AG04450 (cell line): Measurements from ENCODE around the gene PPP1R17. TPM values are rescaled to one million over a fixed set of nuclear protein-coding genes. Genes with fewer than 3 reads are reported as not detected.

Source experiments
- CTCF ChIA-PET: fragments of 300-600, 350-600 bp; formaldehyde crosslinking; extraction: SDS; loops from one replicate; lab custom pipeline; 2022; ENCODE audit warnings: antibody characterized with exemption, inconsistent platforms; lab: Charles Lee
- POLR2A ChIA-PET: fragments of 350-600 bp; formaldehyde crosslinking; extraction: SDS; loops from one replicate; lab custom pipeline; 2021; ENCODE audit warnings: antibody characterized with exemption, inconsistent platforms; lab: Yijun Ruan, JAX
- DNase-seq: peaks from one replicate; pipeline ENCODE4 v3.0.0-alpha.2; 2011; ENCODE audit warnings: low read depth, low spot score
- H3K27ac ChIP-seq: one replicate; pipeline ENCODE4 v1.5.1; 2012; ENCODE audit warnings: low read depth, low read length, control low read depth
- H3K27me3 ChIP-seq: one replicate; pipeline ENCODE4 v1.6.0; 2012; ENCODE audit warnings: low read length; ENCODE audit not compliant: control insufficient read depth, insufficient read depth
- H3K4me3 ChIP-seq: 2 replicates; pipeline ENCODE4 v1.5.1; 2011; ENCODE audit warnings: mild to moderate bottlenecking, low read depth, low read length, control low read depth
- H3K9me3 ChIP-seq: 2 replicates; pipeline ENCODE4 v1.5.1; 2012; ENCODE audit warnings: low read length; ENCODE audit not compliant: control insufficient read depth, insufficient read depth
- polyA plus RNA-seq: library from polyadenylated mRNA; depleted of rRNA; stranded (reverse); fragments of >200 nt; gene quantifications from 2 replicates; pipeline ENCODE4 v1.2.3, GENCODE V29; 2011
- TF ChIP-seq, protein P1 (sequence below): IDR thresholded peaks from 2 replicates; pipeline ENCODE4 v1.5.1; 2011; ENCODE audit warnings: low read depth, low read length, control low read depth, inconsistent platforms

PPP1R17 gene
- polyA plus RNA-seq, 1 experiment, result not detected

DNA sequence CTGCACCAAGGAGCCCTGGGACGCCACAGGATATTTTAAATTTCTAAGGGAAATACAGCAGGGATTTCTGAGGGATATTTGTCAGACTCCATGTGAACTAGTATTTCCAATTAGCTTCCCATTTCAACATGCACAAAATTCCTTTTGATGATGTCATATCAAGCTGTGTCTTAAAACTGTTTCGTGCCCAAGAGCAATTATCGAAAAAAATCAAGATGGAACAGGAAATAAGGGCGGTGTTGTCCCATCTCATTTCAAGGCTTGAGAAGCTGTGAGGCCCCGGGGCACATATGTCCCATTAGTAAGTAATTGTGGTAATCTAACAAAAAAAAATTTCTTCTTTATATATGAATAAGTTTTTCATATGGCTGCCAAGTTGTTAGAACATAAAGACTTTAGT, 47.4 kb downstream of the PPP1R17 start:
- CTCF ChIA-PET, result interaction anchor here (0.9 to 2.4 kb wide), 3 partner anchors 85 to 476 kb away, joined by 3 to 8 read pairs (median 4); no protein-coding TSS in a partner anchor
- TF ChIP-seq, protein P1, sequence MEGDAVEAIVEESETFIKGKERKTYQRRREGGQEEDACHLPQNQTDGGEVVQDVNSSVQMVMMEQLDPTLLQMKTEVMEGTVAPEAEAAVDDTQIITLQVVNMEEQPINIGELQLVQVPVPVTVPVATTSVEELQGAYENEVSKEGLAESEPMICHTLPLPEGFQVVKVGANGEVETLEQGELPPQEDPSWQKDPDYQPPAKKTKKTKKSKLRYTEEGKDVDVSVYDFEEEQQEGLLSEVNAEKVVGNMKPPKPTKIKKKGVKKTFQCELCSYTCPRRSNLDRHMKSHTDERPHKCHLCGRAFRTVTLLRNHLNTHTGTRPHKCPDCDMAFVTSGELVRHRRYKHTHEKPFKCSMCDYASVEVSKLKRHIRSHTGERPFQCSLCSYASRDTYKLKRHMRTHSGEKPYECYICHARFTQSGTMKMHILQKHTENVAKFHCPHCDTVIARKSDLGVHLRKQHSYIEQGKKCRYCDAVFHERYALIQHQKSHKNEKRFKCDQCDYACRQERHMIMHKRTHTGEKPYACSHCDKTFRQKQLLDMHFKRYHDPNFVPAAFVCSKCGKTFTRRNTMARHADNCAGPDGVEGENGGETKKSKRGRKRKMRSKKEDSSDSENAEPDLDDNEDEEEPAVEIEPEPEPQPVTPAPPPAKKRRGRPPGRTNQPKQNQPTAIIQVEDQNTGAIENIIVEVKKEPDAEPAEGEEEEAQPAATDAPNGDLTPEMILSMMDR, result no peak
- Histone ChIP-seq H3K9me3 (no peaks in the 10 kb centered on the region; the same call in none of the 2 replicates), H3K4me3 (no peak overlapping the region), H3K27ac (no peak overlapping the region), H3K27me3 (no peaks in the 10 kb centered on the region)
- no peak for DNase-seq
- POLR2A ChIA-PET, result no interaction called here

DNA sequence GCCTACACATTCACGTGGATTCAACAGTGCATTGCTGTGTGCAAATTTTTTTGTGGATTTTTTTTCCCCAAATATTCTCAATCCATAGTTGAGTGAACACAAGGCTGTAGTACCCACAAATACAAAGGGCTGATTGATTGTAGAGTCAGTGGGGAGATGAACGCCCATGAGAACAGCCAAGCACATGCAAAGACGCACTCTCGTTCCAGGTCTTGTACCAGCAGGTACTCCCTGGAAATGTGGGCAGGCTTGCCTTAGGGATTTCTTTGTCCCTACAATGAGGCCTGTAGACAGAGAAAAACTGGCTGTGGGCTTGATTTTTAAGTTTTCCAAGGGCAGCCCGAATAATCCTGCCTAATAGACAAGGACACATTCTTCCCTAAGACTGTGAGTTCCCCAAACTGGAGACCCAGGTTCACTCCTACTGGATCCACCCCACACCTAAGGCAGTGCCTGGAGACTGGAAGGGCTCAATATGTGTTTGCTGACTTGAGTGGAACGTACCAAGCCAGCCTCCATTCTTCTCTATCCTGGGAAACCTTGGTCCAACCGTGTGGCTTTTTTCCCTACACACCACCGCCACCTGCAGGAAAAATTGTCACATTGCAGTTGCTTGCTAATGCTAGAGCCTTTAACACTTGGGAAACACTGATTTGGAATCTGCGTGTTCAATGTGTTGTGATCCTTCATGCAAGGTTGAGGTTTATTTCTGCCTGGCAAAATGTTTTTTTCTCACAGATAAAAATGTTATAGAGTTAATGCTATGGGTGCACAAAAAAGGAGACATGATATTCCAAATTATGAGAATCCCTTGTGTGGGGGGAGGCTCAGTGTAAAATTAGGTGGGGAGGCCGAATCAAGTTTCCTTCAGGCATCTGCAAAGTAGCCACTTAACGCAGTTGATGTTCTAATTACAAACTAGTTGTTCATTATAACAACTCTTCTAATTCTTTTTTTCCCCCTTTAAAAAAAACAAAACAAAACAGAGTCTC, 49.3 kb downstream of the PPP1R17 start:
- ChIA-PET POLR2A (no interaction called here), CTCF (interaction anchor here (0.7 to 2.4 kb wide), 8 partner anchors 51 to 602 kb away, joined by 3 to 8 read pairs (median 6); no protein-coding TSS in a partner anchor)
- TF ChIP-seq, protein P1, result peak; percentile 82
- H3K27me3 ChIP-seq, result no peaks in the 10 kb centered on the region
- no peaks in the 10 kb centered on the region; the same call in 1 of the 2 replicates for H3K9me3 ChIP-seq
- no peak overlapping the region for H3K27ac ChIP-seq
- peak; percentile 11 for DNase-seq
- H3K4me3 ChIP-seq, result no peak overlapping the region

DNA sequence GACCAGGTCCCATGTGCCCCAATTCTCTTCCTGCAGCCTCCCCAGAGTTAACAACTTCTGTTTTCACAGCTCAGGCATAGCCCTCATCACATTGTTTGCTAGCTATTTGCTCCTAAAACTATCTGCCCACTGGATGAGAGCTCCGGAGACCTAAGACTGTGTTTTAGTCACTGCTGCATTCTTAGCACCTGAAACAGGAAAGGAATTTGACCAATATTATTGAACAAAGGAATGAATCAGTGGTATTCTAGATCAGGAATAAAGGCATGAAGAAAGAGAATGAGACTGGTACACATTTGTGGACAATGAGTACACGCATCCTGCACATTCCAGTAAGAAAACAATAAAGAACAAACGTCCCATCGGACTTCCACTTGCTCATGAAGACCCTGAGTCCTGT, 54.8 kb downstream of the PPP1R17 start:
- Histone ChIP-seq H3K4me3 (no peak overlapping the region), H3K27me3 (no peaks in the 10 kb centered on the region), H3K9me3 (no peaks in the 10 kb centered on the region; the same call in 1 of the 2 replicates), H3K27ac (no peak overlapping the region)
- no peak for DNase-seq
- ChIA-PET POLR2A (interaction anchor here (0.5 kb wide), 1 partner anchor 297 kb away, joined by 3 read pairs; no protein-coding TSS in a partner anchor), CTCF (interaction anchor here (1.0 to 1.8 kb wide), 4 partner anchors 463 to 738 kb away, joined by 3 to 15 read pairs (median 8); no protein-coding TSS in a partner anchor)
- TF ChIP-seq, protein P1, result no peak

DNA sequence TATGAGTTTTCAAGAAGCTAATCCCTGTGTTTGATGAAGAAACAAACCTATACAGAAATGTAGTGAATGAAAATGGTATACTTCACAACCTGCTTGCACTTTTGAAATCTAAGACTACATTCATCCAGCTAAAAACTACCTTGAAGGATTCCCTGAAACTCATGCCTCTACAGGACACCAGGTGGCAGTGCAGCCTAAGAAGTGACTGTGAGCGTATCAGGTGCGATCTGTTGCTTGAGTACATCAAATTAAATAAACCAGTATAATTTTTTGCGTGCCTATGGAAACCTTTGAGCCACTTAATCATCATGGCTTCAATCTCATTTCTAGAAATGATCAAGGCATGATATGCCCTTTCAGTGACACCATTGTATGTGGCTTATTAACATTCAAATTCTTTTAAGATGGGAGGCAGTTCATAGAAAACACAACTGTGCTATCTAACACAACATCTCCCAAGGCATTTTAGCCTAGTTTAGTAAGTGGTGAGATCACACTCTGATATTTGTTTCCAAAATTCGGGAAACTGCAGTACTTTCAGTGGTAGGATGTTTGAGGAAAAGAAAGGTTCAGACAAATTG, 57.4 kb downstream of the PPP1R17 start:
- H3K9me3 ChIP-seq, result no peaks in the 10 kb centered on the region
- DNase-seq, result peak; percentile 36
- POLR2A ChIA-PET, result no interaction called here
- CTCF ChIA-PET, result interaction anchor here (0.6 to 3.7 kb wide), 17 partner anchors 10 to 1971 kb away, joined by 3 to 137 read pairs (median 3); no protein-coding TSS in a partner anchor
- TF ChIP-seq, protein P1, result peak; percentile 83
- H3K4me3 ChIP-seq, result no peak overlapping the region
- no peaks in the 10 kb centered on the region for H3K27me3 ChIP-seq
- no peak overlapping the region for H3K27ac ChIP-seq
